GM19455 (cell line): Measurements from ENCODE around the gene PRSS23.
"Not testable (repeated sequence)": the region's sequence is repeated elsewhere in the genome, so short reads cannot be mapped to it uniquely, and the experiment has no call there.

Source experiments
- ATAC-seq: cut with Tn5 transposase; IDR thresholded peaks from one replicate; pipeline ENCODE4 v1.9.1; 2021; ENCODE audit not compliant: unreplicated experiment

Gene PRSS23

GRCh38 chr11:86800076-86800959 is at the start of gene PRSS23:
PRSS23 (plus strand) TSS chr11:86800542; CDS start chr11:86807644, 7,102 bp downstream.
- no peak for ATAC-seq

DNA sequence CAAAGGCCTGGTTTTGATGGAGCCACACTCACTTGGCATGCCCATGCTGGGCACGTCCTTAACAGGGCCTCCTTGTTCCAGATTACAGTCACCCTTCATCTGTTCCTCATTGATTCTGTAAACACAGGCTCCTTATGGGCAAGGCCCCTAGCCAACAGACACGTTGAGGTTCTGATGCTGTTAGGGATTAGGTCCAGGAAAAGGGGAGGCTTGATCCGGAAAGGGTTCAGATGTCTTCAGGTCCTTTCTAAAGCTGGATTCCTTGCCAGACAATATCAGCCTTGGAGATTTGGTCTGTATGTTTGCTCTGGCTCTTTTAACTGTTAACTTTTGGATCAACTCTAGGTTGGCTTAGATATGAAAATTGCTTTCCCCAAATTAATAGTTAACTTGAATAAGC is 46.9 kb upstream of the PRSS23 start:
- no peak for ATAC-seq

GRCh38 chr11:86755146-86755545 is 45.2 kb upstream of the PRSS23 start:
- no peak for ATAC-seq

DNA sequence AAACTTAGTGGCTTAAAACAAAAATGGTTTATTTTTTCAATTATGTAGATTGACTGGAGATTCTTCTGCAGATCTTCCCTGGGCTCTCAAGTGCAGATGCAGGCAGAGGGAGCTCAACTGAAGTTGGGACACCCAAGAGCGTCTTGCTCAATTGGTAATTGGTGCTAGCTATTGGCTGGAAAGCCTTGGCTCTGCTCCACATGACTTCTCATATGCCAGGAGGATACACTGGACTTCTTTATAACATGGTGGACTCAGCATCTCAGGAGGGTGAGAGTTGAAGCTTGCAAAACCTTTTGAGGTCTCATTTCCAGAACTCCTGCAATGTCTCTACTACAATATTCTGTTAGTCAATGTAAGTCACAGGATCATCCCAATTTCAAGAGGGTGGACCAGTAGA is 42.2 kb upstream of the PRSS23 start:
- ATAC-seq = no peak

GRCh38 chr11:86760577-86760976 is 39.8 kb upstream of the PRSS23 start:
- ATAC-seq = no peak

GRCh38 chr11:86761978-86762377 is 38.4 kb upstream of the PRSS23 start:
- no peak for ATAC-seq

- no peak for ATAC-seq
These were observed 35.1 kb upstream of the PRSS23 start for GRCh38 chr11:86765203-86765602.

GRCh38 chr11:86765878-86766277 is 34.5 kb upstream of the PRSS23 start:
- no peak for ATAC-seq

DNA sequence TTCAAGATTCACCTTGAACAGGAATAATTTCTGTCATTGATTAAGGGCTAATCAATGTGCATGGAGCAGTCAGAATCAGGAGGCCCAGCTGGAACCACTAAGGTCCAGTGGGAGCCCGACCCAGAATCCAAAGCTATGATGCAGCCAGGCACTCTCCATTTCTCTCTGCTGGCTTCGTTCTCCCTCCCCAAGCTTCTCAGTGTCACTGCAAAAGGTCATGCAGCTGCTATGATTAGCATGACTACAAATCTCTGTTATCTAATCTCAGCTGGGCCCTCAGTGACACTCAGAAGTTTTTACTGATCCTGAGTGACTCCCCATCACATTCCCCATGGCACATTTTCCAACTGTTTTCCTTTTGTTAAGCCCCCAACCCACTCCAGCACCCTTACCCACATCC is 31.1 kb upstream of the PRSS23 start:
- no peak for ATAC-seq

- not testable (repeated sequence) for ATAC-seq
These were observed 29.8 kb upstream of the PRSS23 start for GRCh38 chr11:86770473-86771027.

DNA sequence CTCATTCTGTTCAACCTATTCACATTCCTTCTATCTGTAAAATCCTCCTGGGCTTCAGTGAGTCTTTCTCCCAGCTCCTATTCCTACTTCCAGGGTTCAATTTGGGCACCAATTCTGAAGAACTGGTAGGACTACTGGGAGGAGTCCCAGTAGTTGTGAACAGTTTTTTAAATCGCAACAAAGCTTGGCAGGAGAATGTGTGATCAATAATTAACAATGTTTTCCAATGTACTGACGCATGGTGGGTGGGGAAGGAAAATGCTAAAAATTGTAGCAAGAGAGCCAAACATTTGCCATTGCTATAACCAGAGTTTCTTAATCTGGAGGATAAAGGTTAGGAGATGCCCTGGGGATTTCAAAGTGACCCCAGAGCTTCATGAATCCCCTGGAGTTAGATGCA is 27.3 kb upstream of the PRSS23 start:
- no peak for ATAC-seq

DNA sequence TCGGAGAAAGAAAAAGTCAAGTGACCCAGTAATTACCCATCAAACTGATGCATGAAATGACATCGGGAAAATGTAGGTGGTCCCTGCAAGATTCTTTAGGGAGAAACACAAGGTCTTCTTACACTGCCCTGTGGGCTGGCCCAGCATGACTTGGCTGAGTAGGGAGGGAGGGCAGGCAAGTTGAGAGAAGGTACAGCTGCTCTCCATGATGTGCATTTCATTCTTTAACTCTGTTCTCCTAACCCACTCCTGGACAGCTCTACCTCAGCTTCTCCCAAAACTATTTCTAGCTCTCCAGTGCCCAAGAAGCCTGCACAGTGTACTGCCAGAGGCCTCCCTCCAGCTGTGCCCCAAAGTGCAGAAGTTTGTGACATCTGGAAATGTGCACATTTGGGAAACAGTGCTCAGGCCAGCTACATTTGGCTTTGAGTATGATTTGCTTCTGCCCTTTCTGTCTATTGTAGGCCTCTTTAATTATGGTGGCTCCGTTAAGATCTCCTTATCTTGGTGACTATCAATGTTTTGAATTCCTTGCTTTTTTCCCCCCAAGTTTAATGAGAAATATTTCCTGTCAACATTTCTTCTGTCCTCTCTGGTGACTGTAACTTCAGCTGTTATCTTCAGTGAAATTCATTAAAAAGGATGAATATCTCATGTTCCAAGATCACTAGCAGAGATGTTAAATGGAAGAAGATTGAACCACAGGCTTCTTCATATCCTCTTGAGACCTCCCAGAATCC is 26.7 kb upstream of the PRSS23 start:
- ATAC-seq = no peak

- no peak for ATAC-seq
These were observed 25.9 kb upstream of the PRSS23 start for GRCh38 chr11:86774417-86774816.

DNA sequence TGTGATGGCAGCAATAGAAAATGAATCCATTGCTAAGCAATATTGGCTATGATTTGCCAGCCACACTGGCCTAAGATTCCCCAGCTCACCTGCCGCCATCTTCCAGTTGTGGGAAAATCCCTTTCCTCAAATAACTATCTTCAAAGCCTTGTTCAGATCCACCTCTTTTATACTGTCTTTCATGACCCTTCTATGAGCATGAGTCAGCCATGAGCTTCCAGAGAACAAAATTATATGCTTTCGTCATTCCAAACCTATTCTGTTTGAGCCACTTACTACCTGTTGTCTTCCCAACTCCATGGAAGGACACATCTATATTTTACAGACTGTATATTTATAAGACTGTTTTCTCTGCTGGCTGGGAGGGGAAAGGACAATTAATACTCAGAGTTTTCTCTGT is 25.0 kb upstream of the PRSS23 start:
- ATAC-seq = no peak

DNA sequence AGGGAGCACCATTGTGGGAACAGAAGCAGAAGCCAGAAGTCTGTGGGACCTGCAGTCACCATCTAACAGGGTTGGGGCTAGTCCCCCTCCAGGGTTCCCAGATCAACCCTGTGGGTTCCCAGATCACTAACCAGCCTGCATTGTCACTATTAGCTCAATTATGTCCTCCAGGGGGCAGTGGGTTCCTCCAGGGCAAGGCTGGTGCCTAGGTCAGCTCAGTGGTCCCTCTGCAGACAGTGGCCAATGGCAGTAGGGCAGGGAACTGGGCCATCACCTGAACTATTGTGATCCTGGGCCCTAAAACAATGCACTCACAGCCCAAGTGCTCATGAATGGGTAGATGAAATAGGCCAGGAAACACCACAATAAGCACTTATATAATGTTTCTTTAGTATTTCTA is 18.8 kb upstream of the PRSS23 start:
- ATAC-seq = no peak

DNA sequence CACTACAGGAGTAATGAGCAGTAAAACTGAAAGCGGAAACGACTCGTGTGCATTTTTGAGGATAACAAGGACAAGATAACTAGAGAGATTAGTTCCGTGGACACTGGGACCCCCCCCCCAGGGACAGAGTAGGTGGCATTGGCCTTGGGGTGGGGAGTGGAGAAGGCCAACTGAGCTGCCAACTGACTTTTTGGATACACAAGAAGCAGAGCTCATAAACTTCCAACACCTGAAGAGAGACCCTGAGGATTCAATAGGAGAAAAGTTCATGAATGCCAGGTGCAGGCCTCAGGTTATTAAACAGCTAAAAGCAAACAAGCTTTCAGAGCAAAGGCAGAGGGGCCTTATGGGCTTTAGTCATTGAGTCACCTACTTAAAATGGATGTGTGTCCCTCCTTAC is 17.6 kb upstream of the PRSS23 start:
- ATAC-seq = no peak

- no peak for ATAC-seq
These were observed 16.7 kb upstream of the PRSS23 start for GRCh38 chr11:86783661-86784060.

GRCh38 chr11:86784241-86784681 is 16.1 kb upstream of the PRSS23 start:
- no peak for ATAC-seq

- no peak for ATAC-seq
These were observed 14.8 kb upstream of the PRSS23 start for GRCh38 chr11:86785576-86785975.

GRCh38 chr11:86787018-86787536 is 13.3 kb upstream of the PRSS23 start:
- ATAC-seq = no peak

- ATAC-seq = no peak
These were observed 12.7 kb upstream of the PRSS23 start for GRCh38 chr11:86787656-86788055.
